ENCODE data around the gene ARHGAP4. TPM values are rescaled to one million over a fixed set of nuclear protein-coding genes. Genes with fewer than 3 reads are reported as not detected.

ARHGAP4 gene
- total RNA-seq, 1 experiment from 2014 or later, result 47.0 TPM

DNA sequence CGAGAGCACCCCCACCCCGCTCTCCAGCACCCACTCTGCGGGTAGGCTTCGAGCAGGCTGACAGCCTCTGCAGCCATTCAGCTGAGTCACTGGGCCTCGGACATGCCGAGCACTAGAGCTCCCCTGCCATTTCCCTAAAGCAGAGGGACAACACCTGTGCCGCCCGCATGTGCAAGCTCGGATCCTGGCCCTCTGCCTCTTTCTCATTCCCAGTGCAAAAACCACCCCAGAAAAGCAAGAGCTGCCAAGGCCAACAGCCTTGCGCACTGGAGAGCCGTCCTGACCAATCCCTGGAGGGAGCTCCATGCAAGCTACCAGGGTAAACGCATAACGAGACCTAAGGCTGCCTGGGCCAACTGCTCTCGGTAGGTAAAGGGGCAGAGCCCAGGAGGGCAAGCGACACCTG, 40.2 kb upstream of the ARHGAP4 start:
- no peaks in the 10 kb centered on the region for H3K9me3 ChIP-seq (ENCODE audit: insufficient read depth, low read depth)

GRCh38 chrX:153965406-153965805, 39.3 kb upstream of the ARHGAP4 start:
- H3K9me3 ChIP-seq (ENCODE audit: insufficient read depth, low read depth), result no peaks in the 10 kb centered on the region
- no peak overlapping the region for H3K27ac ChIP-seq
- H3K27me3 ChIP-seq (ENCODE audit: insufficient read depth, low read depth), result no peaks in the 10 kb centered on the region
- no peaks in the 10 kb centered on the region; the same call in 1 of the 2 replicates for H3K4me1 ChIP-seq (replicated peaks; ENCODE audit: insufficient read depth)
- no peak for DNase-seq
- TF ChIP-seq CTCF (conservative IDR thresholded peaks at IDR 0.05) (no peak), EZH2 (IDR thresholded peaks at IDR 0.05; ENCODE audit: low read depth) (no peak)
- peaks cover 56% of the 10 kb centered on the region for H4K20me1 ChIP-seq (ENCODE audit: insufficient read depth)
- intact Hi-C loops (cut with micrococcal nuclease; ENCODE audit: unreplicated experiment), result no loop called here
- ChIA-PET CTCF (no interaction called here), POLR2A (ENCODE audit: unreplicated experiment) (no interaction called here)
- BruUV-seq (replicated peaks), result no TSS peak
- H3K36me3 ChIP-seq (ENCODE audit: low read depth), result no peaks in the 10 kb centered on the region
- peaks cover 58% of the 10 kb centered on the region for H3K79me2 ChIP-seq (ENCODE audit: low read depth)
- no peaks in the 10 kb centered on the region for H3K9me2 ChIP-seq (ENCODE audit: insufficient read depth)
- no peaks in the 10 kb centered on the region for H3F3A ChIP-seq (ENCODE audit: insufficient read depth, low read depth)
- no peak overlapping the region for H2AFZ ChIP-seq
- no peak overlapping the region for H3K4me2 ChIP-seq
- H3K4me3 ChIP-seq, result no peak overlapping the region

More for the DNA sequence above, 40.2 kb upstream of the ARHGAP4 start:
- Histone ChIP-seq H3K27me3 (ENCODE audit: insufficient read depth, low read depth) (no peaks in the 10 kb centered on the region), H3K4me3 (no peak overlapping the region), H3F3A (ENCODE audit: insufficient read depth, low read depth) (no peaks in the 10 kb centered on the region), H3K79me2 (ENCODE audit: low read depth) (peaks cover 64% of the 10 kb centered on the region), H3K27ac (no peak overlapping the region), H4K20me1 (ENCODE audit: insufficient read depth) (peaks cover 56% of the 10 kb centered on the region), H2AFZ (no peak overlapping the region), H3K4me2 (no peak overlapping the region), H3K9me2 (ENCODE audit: insufficient read depth) (no peaks in the 10 kb centered on the region), H3K36me3 (ENCODE audit: low read depth) (no peaks in the 10 kb centered on the region), H3K4me1 (replicated peaks; ENCODE audit: insufficient read depth) (no peaks in the 10 kb centered on the region; the same call in 1 of the 2 replicates)
- DNase-seq, result no peak
- TF ChIP-seq CTCF (conservative IDR thresholded peaks at IDR 0.05), result no peak
- TF ChIP-seq EZH2 (IDR thresholded peaks at IDR 0.05; ENCODE audit: low read depth), result no peak
- POLR2A ChIA-PET (ENCODE audit: unreplicated experiment), result no interaction called here
- no TSS peak for BruUV-seq (replicated peaks)
- intact Hi-C loops (cut with micrococcal nuclease; ENCODE audit: unreplicated experiment), result no loop called here
- CTCF ChIA-PET, result interaction anchor here (0.6 kb wide), 2 partner anchors 55 to 82 kb away, joined by 6 to 9 read pairs; no protein-coding TSS in a partner anchor

GRCh38 chrX:153964105-153964504, 38.0 kb upstream of the ARHGAP4 start:
- H3F3A ChIP-seq (ENCODE audit: insufficient read depth, low read depth), result no peaks in the 10 kb centered on the region
- H3K27ac ChIP-seq, result no peak overlapping the region
- H4K20me1 ChIP-seq (ENCODE audit: insufficient read depth), result peaks cover 47% of the 10 kb centered on the region
- no peaks in the 10 kb centered on the region for H3K9me3 ChIP-seq (ENCODE audit: insufficient read depth, low read depth)
- no peaks in the 10 kb centered on the region for H3K36me3 ChIP-seq (ENCODE audit: low read depth)
- no peak for TF ChIP-seq CTCF (conservative IDR thresholded peaks at IDR 0.05)
- TF ChIP-seq EZH2 (IDR thresholded peaks at IDR 0.05; ENCODE audit: low read depth), result no peak
- ChIA-PET POLR2A (ENCODE audit: unreplicated experiment) (no interaction called here), CTCF (interaction anchor here (0.6 kb wide), 1 partner anchor 163 kb away, joined by 3 read pairs; no protein-coding TSS in a partner anchor)
- no peaks in the 10 kb centered on the region for H3K9me2 ChIP-seq (ENCODE audit: insufficient read depth)
- intact Hi-C loops (cut with micrococcal nuclease; ENCODE audit: unreplicated experiment), result no loop called here
- no peaks in the 10 kb centered on the region for H3K27me3 ChIP-seq (ENCODE audit: insufficient read depth, low read depth)
- H3K79me2 ChIP-seq (ENCODE audit: low read depth), result peaks cover 47% of the 10 kb centered on the region
- H3K4me3 ChIP-seq, result no peak overlapping the region
- H3K4me1 ChIP-seq (replicated peaks; ENCODE audit: insufficient read depth), result no peaks in the 10 kb centered on the region; the same call in 1 of the 2 replicates
- no peak overlapping the region for H2AFZ ChIP-seq
- BruUV-seq (replicated peaks), result no TSS peak
- no peak overlapping the region for H3K4me2 ChIP-seq
- no peak for DNase-seq
